GM18508 (cell line): ENCODE data around the gene CHMP1B.

ENCODE experiments used
- ATAC-seq: cut with Tn5 transposase; IDR thresholded peaks from one replicate; pipeline ENCODE4 v1.9.1; 2021; ENCODE audit warnings: moderate number of reproducible peaks; ENCODE audit not compliant: insufficient read depth, unreplicated experiment

CHMP1B gene, protein sequence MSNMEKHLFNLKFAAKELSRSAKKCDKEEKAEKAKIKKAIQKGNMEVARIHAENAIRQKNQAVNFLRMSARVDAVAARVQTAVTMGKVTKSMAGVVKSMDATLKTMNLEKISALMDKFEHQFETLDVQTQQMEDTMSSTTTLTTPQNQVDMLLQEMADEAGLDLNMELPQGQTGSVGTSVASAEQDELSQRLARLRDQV

DNA sequence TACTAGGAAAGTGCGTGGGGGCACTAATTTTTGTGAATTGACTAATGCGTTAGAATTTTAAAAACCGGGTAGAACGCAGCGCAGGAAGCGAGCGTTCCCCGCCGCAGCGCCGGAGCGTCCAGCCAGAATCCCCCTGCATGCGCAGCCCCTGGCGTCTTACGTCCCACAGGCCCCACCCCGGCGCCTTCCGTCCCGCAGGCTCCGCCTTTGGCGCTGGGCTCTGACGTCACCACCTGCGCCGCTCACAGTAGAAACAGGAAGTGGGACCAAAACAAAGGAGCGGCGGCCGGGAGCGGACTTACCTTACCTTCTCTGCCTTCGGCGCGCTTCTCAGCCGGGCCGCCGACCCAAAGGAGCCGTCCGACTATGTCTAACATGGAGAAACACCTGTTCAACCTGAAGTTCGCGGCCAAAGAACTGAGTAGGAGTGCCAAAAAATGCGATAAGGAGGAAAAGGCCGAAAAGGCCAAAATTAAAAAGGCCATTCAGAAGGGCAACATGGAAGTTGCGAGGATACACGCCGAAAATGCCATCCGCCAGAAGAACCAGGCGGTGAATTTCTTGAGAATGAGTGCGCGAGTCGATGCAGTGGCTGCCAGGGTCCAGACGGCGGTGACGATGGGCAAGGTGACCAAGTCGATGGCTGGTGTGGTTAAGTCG is at the start of gene CHMP1B:
Gene CHMP1B, plus strand, starts transcription at position 268 of the 660 bp plus-strand sequence. Its CDS starts 99 bp downstream, at position 367.
- ATAC-seq, result peak; percentile 61

DNA sequence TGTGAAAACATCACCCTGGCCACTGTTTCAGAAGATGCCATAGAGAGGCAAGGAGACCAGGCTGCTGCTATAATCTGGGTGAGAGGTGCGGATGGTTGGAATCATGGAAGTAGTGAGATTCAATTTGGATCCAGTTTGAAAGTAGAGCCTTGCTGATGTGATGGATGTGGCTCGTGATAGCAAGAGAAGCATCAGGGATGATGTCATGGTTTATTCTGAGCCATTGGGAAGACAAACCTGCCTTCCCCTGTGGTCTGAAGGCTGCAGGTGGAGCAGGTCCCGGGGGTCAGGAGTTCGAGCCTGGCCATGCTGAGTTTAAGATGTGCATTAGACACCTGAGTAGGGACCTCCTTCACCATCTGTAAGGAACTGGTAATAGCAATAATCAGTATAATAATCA is 49.6 kb upstream of the CHMP1B start:
- ATAC-seq, result no peak

DNA sequence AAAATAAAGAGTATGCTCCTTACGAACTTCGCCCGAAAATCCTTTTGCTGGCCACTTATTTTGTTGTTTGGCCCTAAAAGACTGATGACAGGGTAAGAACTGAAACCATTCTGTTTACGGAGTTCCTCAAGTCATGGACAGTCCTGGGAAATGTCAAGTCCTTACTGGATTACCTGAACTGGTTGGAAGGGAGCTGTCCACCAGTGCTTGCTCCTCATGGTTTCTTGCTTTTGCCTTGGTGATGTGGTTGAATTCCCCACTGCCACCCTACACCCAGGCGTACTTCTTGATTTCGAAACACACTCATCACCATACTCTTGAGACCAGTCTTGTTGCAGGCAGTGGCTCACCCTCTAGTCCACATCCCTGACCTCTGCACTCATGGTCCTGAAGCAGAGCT is 49.1 kb upstream of the CHMP1B start:
- no peak for ATAC-seq

DNA sequence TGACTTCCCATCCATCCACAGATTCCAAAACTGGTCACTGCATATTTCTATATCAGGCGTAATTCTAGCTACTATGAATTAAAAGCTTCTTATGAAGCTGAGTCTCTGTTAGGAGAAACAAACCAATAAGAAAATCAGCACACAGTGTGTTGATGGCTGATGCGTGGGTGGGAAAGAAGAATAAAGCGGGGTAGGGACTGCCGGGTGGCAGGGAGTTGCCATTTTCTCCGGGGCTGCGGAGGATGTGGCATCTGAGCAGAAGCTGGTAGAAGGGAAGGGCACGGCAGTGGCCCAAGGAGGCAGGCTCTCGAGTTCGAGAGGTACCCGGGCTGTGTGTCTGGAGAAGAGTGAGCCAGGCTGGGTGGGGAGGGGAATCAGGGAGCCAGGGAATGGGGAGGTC is 48.6 kb upstream of the CHMP1B start:
- ATAC-seq, result no peak

DNA sequence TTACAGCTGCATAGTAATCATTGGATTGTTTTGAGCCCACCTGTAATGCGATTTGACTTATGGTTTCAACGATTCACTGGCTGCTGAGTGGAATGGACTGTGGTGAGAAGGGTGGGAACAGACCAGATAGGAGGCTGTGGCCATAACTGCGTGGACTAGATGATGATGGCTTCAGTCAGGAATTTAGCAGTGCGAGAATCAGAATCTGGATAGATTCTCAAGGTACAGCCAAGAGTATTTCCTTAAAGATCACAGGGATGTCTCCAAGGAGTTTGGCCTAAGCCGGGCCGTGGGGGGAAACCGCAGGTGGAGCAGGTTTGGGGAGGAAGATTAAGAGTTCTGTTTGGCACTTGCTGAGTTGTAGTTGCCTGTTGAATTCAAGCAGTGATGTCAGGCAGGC is 44.0 kb upstream of the CHMP1B start:
- ATAC-seq, result no peak

DNA sequence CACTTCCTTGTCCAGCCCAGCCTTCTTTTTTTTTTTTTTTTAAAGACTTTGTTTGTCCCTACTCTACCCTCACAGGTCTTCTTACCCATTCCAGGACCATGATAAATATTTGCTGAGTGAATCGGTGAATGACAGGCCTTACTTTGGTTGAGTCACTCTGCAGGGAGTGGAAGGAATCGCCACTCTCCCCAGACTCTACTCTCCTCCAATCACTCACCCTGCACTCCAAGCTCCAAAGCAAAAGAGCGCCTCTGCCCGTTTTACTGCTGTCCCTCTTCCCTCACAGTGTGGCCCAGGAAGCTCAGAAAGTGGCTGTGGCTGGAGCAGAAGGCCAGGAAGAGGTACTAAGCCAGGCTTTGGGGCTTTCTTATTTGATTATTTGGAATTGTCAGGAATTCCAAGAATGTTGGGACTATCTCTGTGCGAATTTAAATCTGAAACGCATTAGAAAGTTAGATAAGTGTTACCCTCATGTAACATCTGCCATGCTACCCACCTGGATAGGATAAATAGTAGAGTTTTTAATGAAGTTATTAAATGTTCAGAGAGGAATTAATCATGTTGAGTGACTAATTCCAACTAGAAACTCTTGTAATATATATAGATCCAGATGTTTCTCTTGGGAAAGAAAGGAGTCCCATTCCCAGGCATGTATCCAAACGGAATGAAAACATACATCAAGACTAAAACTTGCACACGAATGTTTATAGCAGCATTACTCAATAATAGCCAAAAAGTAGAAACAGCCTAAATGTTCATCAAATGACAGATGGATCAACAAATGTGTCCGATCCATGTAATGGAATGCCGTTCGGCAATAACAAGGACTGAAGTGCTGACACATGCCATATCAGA is 43.0 kb upstream of the CHMP1B start:
- ATAC-seq, result no peak

DNA sequence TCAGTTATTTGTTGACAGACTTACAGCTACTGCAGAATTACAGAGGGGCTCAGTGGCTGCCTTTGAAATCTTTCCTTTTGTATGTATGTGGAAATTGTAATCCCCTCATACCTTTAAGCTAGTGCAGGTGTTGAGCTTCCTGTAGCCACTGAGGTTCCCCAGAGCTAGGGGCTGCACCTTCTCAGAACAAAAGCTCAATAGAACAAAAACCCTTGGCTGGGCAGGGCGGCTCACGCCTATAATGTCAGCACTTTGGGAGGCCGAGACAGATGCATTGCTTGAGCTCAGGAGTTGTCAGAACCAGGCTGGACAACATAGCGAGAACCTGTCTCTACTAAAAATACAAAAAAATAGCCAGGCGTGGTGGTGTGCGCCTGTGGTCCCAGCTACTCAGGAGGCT is 41.3 kb upstream of the CHMP1B start:
- ATAC-seq, result no peak

DNA sequence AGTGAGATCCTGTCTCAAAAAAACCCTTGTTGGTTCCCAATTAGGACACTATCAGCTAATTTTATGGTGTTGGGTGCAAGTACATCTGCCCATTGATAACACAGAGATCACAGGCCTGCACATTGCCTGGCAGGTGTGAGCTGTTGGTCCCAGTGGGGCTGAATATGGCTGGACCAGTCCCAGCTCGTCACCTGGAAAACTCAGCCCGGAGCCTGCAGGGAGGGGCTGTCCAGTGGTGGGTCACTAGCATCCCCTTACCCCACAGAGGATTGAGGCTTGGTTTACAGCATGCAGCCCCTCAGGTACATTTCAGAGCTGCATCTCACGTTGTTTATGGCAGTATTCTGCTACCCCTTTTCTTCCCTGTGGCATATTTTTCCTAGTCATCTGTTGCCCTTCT is 40.8 kb upstream of the CHMP1B start:
- ATAC-seq, result no peak

DNA sequence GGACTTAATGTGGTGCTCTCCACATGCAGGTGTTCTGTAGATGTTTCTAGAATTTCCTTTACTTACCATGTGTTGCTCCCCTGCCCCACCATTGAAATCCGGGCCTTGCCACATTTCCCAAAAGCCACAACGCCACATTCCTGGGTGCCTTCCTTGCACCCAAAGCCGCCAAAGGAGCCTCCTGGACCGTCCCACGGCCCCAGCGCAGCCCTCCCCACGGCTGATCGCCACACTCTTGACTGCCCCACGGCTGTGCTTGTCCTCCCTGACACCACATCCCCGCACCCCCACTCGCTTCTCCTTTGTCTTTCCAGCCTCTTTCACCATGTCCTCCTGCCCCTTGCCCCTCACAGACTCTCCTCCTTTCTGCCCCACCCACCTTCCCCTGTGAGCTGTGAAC is 40.2 kb upstream of the CHMP1B start:
- no peak for ATAC-seq

DNA sequence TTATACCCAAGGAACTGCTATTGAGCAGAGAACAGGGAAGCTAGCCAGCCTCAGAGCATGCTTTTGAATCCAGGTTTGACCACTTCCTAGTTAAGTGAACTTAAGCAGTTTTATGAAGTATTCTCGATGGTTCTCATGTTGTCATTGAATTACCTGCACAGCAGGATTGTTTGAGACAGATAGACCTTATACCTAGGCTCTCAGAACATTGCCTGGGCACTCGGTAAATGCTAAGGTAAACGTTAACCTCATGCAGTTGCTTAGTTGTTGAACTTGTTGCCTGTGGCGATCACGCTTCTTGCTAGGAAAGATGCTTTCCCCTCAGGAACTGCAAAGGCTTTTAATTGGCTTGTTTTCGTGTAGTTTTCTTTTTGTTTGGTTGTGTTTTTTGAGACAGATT is 34.0 kb upstream of the CHMP1B start:
- ATAC-seq, result no peak

DNA sequence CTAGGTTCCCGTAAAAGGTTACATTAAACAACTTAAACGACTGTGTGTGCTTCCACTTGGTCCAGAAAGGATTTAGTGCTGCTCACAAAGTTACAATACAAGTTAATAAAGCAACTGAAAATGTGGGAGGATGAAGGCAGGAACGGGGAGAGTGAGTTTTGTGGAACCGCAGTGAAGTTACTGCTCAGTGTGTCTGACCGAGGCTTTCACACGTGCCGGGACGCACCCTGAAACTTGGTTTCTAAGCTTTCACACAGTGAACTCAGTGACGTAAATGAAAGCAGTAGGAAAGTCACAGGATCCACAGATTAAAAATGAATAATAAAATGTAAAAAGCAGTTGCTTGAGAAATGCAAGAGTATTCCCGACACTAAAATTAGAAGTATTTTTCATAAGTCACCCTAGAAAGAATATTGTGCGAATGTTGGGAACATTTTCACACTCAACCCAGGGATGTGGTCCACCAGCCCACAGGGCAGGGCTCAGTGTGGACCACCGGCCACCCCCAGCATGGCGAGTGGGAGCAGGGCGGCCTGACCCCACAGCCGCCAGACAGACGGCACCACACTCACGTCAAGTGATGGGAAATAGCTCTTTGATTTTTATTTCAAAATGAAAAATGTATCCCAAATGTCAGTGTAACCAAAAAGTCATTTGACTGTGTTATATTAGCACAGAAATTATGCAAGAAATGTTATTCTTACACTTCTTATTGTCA is 32.6 kb upstream of the CHMP1B start:
- no peak for ATAC-seq

DNA sequence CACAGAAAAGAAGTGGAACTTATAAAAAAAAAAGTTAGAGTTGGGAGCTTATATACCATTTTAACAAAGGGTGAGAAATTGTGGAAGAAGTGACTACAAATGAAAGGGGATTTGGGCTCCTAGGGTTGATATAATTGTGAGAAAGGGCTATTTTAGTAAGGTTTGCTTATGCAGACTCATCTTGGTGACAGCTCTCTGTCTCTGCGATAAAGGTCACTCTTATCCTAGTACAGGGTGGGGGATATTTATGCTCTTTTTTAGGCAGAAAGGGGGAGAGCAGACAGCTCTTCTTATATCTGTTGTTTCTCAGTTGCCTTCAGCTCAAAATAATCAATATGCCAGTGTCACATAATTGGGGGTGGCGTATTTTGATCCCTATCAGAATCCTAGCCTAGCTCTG is 31.3 kb upstream of the CHMP1B start:
- ATAC-seq, result no peak

DNA sequence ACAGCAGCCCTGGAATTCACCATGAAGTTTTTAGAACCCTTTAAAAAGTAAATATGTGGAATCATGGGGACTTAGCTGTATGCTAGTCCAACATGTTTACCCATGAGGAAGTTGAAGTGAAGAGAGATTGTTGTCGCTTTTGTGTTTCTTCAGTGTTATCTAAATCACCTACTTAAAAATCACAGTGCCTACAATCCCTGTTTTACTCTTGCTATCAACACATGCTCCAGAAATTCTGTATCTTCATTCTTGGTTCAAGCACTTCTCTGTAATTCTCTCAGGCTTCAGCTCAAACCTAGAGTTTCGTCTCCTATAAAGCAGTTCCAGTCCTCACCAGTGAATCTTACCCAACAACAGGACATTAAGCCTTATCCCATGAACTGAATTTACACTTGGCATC is 30.5 kb upstream of the CHMP1B start:
- ATAC-seq, result no peak

DNA sequence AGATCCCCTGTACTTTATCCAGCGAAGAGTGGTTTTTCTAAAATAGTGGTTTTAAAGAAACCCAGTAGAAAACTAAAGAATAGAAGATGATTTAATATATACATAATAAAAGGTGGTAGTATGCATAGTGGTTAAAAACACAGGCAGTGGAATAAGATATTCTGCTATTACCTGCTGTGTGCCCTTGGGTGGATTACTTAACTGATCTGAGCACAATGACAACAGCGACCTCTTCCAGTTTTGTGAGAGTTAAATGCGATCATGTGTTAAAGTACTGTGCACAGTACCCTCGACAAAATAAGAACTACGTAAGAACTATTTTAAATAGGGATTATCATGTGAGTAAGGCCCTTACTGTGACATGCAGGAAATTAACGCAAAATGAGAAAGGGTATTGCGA is 30.0 kb upstream of the CHMP1B start:
- ATAC-seq, result no peak

DNA sequence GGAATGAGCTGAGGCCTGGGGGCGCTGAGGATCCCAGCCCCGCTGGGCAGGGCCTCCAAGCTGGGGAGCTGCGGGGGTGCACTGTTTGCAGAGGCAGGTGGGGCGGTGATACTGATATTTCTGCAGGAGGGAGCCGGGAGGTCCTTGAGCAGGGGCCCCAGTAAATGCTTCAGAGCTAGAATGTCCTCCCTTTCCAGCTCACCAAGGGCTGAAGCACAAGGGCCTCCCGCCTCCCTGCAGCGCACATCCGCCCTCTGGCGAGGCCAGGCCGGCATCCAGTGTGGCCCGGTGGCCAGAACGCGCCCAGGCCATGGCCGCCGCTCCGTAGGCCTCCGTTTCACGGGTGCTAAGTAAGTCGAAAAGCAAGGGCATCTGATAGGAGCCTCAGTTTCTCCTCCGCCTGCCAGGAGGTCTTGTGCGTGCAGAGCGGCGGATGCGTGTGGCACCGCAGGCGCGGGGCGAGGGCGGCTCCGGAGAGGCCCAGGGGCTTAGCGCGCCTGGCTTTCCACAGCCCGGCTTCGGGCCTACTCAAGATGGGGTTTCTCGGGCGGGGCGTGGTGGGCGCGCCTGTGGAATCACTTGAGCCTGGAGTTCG is 29.5 kb upstream of the CHMP1B start:
- no peak for ATAC-seq

DNA sequence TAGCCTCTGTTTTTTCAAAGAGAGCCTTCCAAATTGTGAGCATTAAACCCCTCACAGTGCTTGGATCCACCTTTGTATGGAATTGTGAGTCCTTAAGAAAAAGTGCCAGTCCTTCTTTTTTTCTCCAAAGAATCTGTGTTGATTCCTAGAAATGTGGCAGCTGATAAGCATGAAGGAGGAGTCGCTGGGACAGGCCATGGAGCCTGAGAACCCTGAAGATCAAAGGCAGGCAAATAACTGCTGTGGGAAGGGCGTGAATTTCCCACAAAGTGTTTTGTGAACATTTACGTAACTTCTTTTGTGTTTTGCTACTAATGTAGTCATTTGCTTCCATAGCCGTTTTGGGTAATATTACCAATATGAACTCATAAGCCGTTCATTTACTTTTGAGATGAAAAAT is 27.7 kb upstream of the CHMP1B start:
- no peak for ATAC-seq

DNA sequence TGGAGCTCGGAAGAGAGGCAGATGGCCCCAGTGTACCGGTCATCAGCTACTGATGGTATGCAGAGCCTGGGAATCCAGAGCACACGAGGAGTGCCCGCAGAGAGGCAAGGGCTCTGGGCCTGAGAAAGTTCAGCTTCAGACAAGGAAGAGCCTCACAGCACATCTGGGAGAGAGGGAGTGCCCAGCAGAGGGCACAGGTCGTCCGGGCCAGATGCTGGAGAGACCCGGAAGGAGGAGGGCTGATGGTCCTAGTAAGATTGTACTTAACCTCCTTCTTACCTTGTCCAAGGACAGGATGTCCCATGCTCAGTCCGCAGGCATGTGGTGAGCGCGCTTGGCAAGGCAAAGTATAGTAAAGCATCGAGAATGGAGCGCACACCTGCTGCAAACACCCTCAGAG is 24.4 kb upstream of the CHMP1B start:
- no peak for ATAC-seq

DNA sequence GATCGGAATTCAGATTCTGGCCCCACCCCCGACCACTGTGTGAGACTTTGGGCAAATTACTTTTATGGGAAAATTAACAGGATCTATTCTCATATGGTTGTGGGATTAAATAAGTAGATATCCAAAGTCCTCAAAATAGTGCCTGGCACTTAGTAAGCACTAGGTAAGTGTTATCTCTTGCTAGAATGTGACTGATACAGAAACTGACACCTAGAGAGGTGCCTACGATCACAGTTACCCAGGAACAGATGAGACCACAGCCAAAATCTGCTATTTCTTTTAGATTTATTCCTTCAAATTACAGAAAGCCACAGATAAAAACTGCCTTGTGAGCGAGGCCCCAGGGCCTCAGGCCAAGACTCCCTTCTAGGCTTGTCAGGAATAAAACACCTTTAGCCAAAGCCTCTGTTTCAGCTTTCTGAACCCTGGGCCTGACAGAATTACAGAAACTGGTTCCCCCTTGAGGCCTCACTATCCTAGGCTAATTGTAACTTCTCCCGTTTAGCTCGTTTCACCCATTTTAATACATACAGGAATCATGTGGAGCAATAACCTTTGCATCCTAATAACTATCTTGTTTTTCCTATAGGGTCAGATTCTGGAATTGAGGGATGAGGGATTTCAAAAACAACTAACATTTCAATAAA is 22.3 kb upstream of the CHMP1B start:
- ATAC-seq, result no peak

DNA sequence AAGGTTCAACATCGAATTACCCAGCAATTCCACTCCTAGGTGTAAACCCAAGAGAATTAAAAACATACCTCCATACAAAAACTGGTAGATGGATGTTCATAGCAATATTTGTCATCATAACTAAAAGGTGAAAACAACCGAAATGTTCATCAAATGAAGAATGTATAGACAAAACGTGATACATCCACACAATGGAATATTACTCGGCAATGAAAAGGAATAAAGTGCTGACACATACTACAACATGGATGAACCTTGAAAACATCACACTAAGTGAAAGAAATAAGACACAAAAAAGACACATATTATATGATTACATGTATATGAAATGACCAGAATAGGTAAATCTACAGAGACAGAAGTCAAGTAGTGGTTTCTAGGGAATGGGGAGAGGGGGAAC is 20.6 kb upstream of the CHMP1B start:
- ATAC-seq, result no peak

DNA sequence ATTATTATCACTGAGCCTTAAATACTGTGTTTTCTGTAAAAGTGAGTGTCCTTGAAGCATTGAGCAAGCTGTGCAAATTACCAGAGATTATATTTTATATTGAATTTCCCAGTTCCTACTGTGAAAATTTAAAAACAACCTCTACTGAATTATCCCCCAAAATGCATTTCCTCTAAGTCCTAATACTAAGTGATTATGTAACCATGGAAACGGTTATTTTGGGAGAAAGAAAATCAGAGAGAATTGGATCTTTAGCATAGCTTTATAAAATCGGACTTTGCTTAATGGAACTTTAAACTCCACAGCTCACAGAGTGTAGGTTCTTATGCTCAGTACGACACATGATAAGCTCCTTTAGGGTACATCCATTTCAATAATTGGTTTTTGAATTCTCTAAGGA is 19.3 kb upstream of the CHMP1B start:
- ATAC-seq, result no peak
